Fibroblast of lung (primary cell): ENCODE data around the gene MGP. TPM values are rescaled to one million over a fixed set of nuclear protein-coding genes. Genes with fewer than 3 reads are reported as not detected.

Experiments used
- DNase-seq, 2 donors: peaks; one replicate each; pipeline versions ENCODE4 v3.0.0 to v3.0.0-alpha.2; 2010; ENCODE audit warnings: low read depth in 2 of 2
- H2AFZ ChIP-seq: 2 replicates; pipeline ENCODE4 v1.5.1; 2012; ENCODE audit warnings: low read length, control low read depth, inconsistent platforms
- H3K27ac ChIP-seq: 2 replicates; pipeline ENCODE4 v1.5.1; 2011; ENCODE audit warnings: low read length, control low read depth; ENCODE audit not compliant: insufficient read depth
- H3K27me3 ChIP-seq: 2 replicates; pipeline ENCODE4 v1.5.1; 2011; ENCODE audit warnings: mild to moderate bottlenecking, low read length; ENCODE audit not compliant: control insufficient read depth, insufficient read depth
- H3K36me3 ChIP-seq: 2 replicates; pipeline ENCODE4 v1.5.1; 2011; ENCODE audit warnings: low read length; ENCODE audit not compliant: control insufficient read depth, insufficient read depth
- H3K4me1 ChIP-seq: 2 replicates; pipeline ENCODE4 v1.5.1; 2011; ENCODE audit warnings: low read length; ENCODE audit not compliant: control insufficient read depth, insufficient read depth; ENCODE audit errors: extremely low read depth
- H3K4me2 ChIP-seq: 2 replicates; pipeline ENCODE4 v1.5.1; 2011; ENCODE audit warnings: low read length, control low read depth; ENCODE audit not compliant: insufficient read depth; ENCODE audit errors: extremely low read depth
- H3K4me3 ChIP-seq, 4 experiments: fragments of 200-600 bp in 1 of 4; sonication (generic) in 1 of 4; replicated peaks in 1 of 4; 2 replicates each; pipeline ENCODE4 v1.5.1; 2011 to 2016; ENCODE audit warnings: low read length in 4 of 4, low read depth in 3 of 4, mild to moderate bottlenecking in 3 of 4, control low read depth in 2 of 4, inconsistent platforms in 1 of 4, mixed read lengths in 1 of 4; ENCODE audit not compliant: insufficient read depth in 1 of 4; ENCODE audit errors: control extremely low read depth in 1 of 4
- H3K79me2 ChIP-seq: 2 replicates; pipeline ENCODE4 v1.5.1; 2012; ENCODE audit warnings: mild to moderate bottlenecking, low read length, inconsistent platforms; ENCODE audit not compliant: control insufficient read depth, insufficient read depth
- H3K9ac ChIP-seq: 2 replicates; pipeline ENCODE4 v1.5.1; 2011; ENCODE audit warnings: mild to moderate bottlenecking, low read length, control low read depth; ENCODE audit not compliant: insufficient read depth
- H3K9me3 ChIP-seq: 2 replicates; pipeline ENCODE4 v1.5.1; 2012; ENCODE audit warnings: low read depth, low read length; ENCODE audit not compliant: control insufficient read depth, insufficient read depth
- H4K20me1 ChIP-seq: 2 replicates; pipeline ENCODE4 v1.5.1; 2011; ENCODE audit warnings: low read length; ENCODE audit not compliant: control insufficient read depth, insufficient read depth; ENCODE audit errors: extremely low read depth
- CTCF ChIP-seq, 2 donors: IDR thresholded peaks in 1 of 2; conservative IDR thresholded peaks in 1 of 2; 1 replicate in 1 of 2; 2 replicates in 1 of 2; pipeline ENCODE4 v1.5.1; 2011 to 2012; ENCODE audit warnings: low read length in 2 of 2, control low read depth in 1 of 2, inconsistent platforms in 1 of 2, low read depth in 1 of 2, mild to moderate bottlenecking in 1 of 2
- EZH2 ChIP-seq: IDR thresholded peaks from 2 replicates; pipeline ENCODE4 v1.5.1; 2012; ENCODE audit warnings: low read length, control low read depth, mild to moderate bottlenecking; ENCODE audit errors: missing control alignments
- polyA plus RNA-seq, 2 donors: library from polyadenylated mRNA; depleted of rRNA in 1 of 2; stranded (reverse) in 1 of 2; unstranded in 1 of 2; fragments of >200 nt; gene quantifications; 2 replicates each; pipeline ENCODE4 v1.2.1, GENCODE V29; 2011 to 2012; ENCODE audit warnings: missing spikeins in 1 of 2
- total RNA-seq: library from RNA; depleted of rRNA; stranded (reverse); fragments of >200 nt; gene quantifications from 2 replicates; pipeline ENCODE4 v1.2.1, GENCODE V29; 2014

MGP gene
- total and polyA plus RNA-seq, 2 donors (not counting 1 experiment from before 2014, with no cell fraction given), result 2.0 to 15.9 TPM

DNA sequence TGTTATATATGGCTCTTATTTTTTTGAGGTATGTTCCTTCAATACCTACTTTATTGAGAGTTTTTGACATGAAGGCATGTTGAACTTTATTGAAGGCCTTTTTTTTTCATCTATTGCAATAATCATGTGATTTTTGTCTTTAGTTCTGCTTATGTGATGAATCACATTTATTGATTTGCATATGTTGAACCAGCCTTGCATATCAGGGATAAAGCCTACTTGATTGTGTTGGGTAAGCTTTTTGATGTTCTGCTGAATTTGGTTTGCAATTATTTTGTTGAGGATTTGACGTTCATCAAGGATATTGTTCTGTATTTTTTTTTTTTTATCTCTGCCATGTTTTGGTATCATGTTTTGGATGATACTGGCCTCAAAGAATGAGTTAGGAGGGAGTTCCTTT, 27.1 kb downstream of the MGP start:
- Histone ChIP-seq H3K27ac (no peak overlapping the region), H3K79me2 (no peaks in the 10 kb centered on the region), H3K9ac (no peak overlapping the region), H3K36me3 (no peaks in the 10 kb centered on the region), H2AFZ (no peak overlapping the region), H3K4me3 (no peak overlapping the region), H4K20me1 (no peaks in the 10 kb centered on the region), H3K4me1 (no peaks in the 10 kb centered on the region), H3K4me2 (no peak overlapping the region), H3K27me3 (no peaks in the 10 kb centered on the region), H3K9me3 (no peaks in the 10 kb centered on the region)
- TF ChIP-seq EZH2 (no peak), CTCF (conservative IDR thresholded peaks at IDR 0.05 in 1 of 2, IDR thresholded peaks at IDR 0.05 in 1 of 2; ENCODE audit: low read depth in 1 of 2, low read length in 2 of 2) (no peak)
- no peak for DNase-seq

DNA sequence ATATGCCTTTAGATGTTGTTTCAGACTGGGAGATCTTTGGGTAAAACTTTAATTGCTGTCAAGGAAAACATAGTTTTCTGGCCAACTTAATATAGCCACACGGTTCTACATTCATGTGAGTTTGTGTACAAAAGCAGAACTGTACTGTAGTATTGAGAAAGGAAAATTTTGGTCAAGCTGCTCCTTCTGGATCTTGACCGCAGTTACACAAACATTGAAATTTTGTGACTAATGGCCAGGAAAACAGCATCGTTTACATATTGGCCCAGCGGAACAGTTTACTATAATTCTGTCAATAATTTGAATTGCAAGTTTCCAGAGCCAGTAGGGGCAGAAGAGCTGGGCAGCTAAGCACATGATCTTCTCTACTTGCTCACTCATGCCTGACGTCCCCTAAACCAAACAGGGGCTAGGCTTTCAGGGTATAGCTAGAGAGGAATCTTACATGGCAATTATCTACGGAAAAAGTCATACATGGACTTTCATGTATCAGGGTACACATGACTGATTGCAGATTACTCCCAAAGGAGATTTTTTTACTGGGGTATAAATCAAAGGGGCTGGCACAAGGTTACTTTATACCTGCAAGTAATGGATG, 31.0 kb downstream of the MGP start:
- H2AFZ ChIP-seq, result no peak overlapping the region
- H3K27me3 ChIP-seq, result no peaks in the 10 kb centered on the region
- H3K4me3 ChIP-seq, result no peak overlapping the region
- no peaks in the 10 kb centered on the region for H3K36me3 ChIP-seq
- peak overlapping the region; percentile 23 for H3K4me2 ChIP-seq
- H3K27ac ChIP-seq, result no peak overlapping the region
- no peaks in the 10 kb centered on the region for H4K20me1 ChIP-seq
- H3K9ac ChIP-seq, result no peak overlapping the region
- TF ChIP-seq EZH2 (no peak), CTCF (conservative IDR thresholded peaks at IDR 0.05 in 1 of 2, IDR thresholded peaks at IDR 0.05 in 1 of 2; ENCODE audit: low read depth in 1 of 2, low read length in 2 of 2) (no peak)
- no peaks in the 10 kb centered on the region for H3K4me1 ChIP-seq
- no peaks in the 10 kb centered on the region for H3K79me2 ChIP-seq
- H3K9me3 ChIP-seq, result no peaks in the 10 kb centered on the region
- DNase-seq, result peak in 1 of 2 donors; percentile 75

DNA sequence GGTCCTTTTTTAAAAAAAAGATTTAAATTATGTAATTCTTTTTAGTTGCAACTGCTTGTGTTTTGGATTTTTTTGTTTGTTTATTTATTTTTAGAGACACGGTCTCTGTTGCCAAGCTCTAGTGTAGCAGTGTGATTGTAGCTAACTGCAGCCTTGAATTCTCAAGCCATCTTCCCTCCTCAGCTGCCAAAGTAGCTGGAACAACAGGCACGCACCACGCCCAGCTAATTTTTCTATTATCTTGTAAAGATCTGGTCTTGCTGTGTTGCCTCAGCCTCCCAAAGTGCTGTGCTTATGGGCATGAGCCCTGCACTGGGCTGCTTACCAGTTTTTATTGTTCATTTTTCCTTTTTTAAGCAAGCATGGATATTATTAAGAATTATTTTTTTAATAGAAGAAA, 31.7 kb downstream of the MGP start:
- Histone ChIP-seq H4K20me1 (no peaks in the 10 kb centered on the region), H3K4me1 (no peaks in the 10 kb centered on the region), H2AFZ (no peak overlapping the region), H3K79me2 (no peaks in the 10 kb centered on the region), H3K4me3 (no peak overlapping the region), H3K27ac (no peak overlapping the region), H3K27me3 (no peaks in the 10 kb centered on the region), H3K9me3 (no peaks in the 10 kb centered on the region), H3K4me2 (peak overlapping the region; percentile 42), H3K9ac (no peak overlapping the region), H3K36me3 (no peaks in the 10 kb centered on the region)
- TF ChIP-seq CTCF (conservative IDR thresholded peaks at IDR 0.05 in 1 of 2, IDR thresholded peaks at IDR 0.05 in 1 of 2; ENCODE audit: low read depth in 1 of 2, low read length in 2 of 2) (no peak), EZH2 (no peak)
- DNase-seq, result no peak
